Activated CD4-positive, alpha-beta T cell treated with anti-CD3 and anti-CD28 coated beads for 36 hours (primary cell): Measurements from ENCODE around the gene IFNAR1. TPM values are rescaled to one million over a fixed set of nuclear protein-coding genes. Genes with fewer than 3 reads are reported as not detected.

Experiments used
- ATAC-seq: fragments of 200-7000 bp; cut with Tn5 transposase; one replicate; pipeline ENCODE4 v1.10.0; 2021; ENCODE audit warnings: mild to moderate bottlenecking, moderate library complexity
- CTCF ChIA-PET: fragments of 350-600 bp; sonication (Branson Sonifier 250); formaldehyde crosslinking; loops from one replicate; lab custom pipeline; 2021; ENCODE audit warnings: antibody characterized with exemption; lab: Charles Lee
- POLR2A ChIA-PET: fragments of 350-600 bp; sonication (Branson Sonifier 250); formaldehyde crosslinking; loops from one replicate; lab custom pipeline; 2021; ENCODE audit warnings: antibody characterized with exemption, inconsistent platforms; lab: Charles Lee
- DNase-seq: peaks from one replicate; pipeline ENCODE4 v3.0.0-alpha.2; 2020
- H3K27ac Mint-ChIP-seq: one replicate; pipeline ENCODE4 v1.8.0; 2021; ENCODE audit warnings: mixed read lengths
- H3K27me3 Mint-ChIP-seq: one replicate; pipeline ENCODE4 v1.8.0; 2021; ENCODE audit warnings: mixed read lengths
- H3K36me3 Mint-ChIP-seq: one replicate; pipeline ENCODE4 v1.8.0; 2021; ENCODE audit warnings: low read depth, mixed read lengths
- H3K4me1 Mint-ChIP-seq: one replicate; pipeline ENCODE4 v1.8.0; 2021; ENCODE audit warnings: mixed read lengths
- H3K4me3 Mint-ChIP-seq: one replicate; pipeline ENCODE4 v1.8.0; 2021; ENCODE audit warnings: mild to moderate bottlenecking, moderate library complexity, mixed read lengths
- H3K9me3 Mint-ChIP-seq: one replicate; pipeline ENCODE4 v1.8.0; 2021; ENCODE audit warnings: low read depth, mixed read lengths
- intact Hi-C, 2 experiments: fragments of 100-400 bp; cut with DNase I in 1 of 2; cut with micrococcal nuclease in 1 of 2; formaldehyde crosslinking; loops; one replicate each; pipeline versions ENCODE4 v1.14.2 to v1.15.1; 2022 to 2024; cut with DNase I, micrococcal nuclease
- total RNA-seq, 2 experiments: library from RNA; stranded (reverse); gene quantifications; one replicate each; pipeline ENCODE4 v1.2.3, GENCODE V29; 2021

IFNAR1 gene
- total RNA-seq, 2 experiments from 2014 or later, result 21.8 to 29.6 TPM

DNA sequence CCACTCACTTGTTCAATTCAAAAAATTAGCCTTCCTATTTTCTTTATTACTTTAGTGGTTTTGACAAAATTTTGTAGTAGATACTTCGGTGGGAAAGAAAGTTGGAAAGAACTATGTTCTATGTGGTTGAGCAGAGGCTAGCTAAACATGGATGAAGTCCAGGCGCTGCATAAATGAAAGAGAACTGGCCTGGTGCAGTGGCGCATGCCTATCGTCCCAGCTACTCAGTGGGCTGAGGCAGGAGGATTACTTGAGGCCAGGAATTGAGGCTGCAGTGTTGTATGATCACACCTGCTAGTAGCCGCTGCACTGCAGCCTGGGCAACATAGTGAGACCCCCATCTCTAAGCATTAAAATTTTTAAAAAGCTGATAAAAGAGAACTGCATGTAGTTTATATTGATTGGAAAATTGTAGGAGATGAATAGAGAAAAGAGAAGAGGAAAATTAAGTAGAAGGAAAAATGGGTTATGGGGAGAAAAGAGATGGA lies 21.0 kb downstream of the IFNAR1 start:
- Mint-ChIP-seq H3K36me3 (peaks cover 37% of the 10 kb centered on the region), H3K4me3 (no peak overlapping the region), H3K27me3 (no peaks in the 10 kb centered on the region), H3K27ac (peak overlapping the region; percentile 56), H3K4me1 (peaks cover 7% of the 10 kb centered on the region), H3K9me3 (no peaks in the 10 kb centered on the region)
- CTCF ChIA-PET, result interaction anchor here (0.6 to 3.7 kb wide), 7 partner anchors 13 to 120 kb away, joined by 3 to 32 read pairs (median 5); partner anchors contain the start of gene IFNAR1
- POLR2A ChIA-PET, result no interaction called here
- no peak for DNase-seq
- no peak for ATAC-seq
- intact Hi-C loops, result no loop called here

DNA sequence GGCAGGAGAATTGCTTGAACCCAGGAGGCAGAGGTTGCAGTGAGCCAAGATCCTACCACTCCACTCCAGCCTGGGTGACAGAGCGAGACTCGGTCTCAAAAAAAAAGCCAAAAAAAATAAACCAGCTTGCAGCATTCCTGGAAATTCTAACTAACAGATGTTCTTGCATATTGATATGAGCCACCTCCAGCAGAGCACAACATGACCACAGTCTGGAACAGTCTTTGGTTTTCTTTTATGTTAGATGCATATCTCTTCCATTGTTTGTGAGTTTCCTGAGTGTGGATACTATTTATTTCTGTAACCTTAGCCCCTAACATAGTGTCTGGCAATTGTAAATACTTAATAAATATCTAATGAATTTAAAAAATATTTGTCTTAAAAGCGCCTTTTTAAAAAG lies 23.9 kb downstream of the IFNAR1 start:
- Mint-ChIP-seq H3K4me3 (no peak overlapping the region), H3K36me3 (peaks cover 30% of the 10 kb centered on the region), H3K9me3 (no peaks in the 10 kb centered on the region), H3K27ac (no peak overlapping the region), H3K27me3 (no peaks in the 10 kb centered on the region), H3K4me1 (peaks cover 8% of the 10 kb centered on the region)
- intact Hi-C loops, result no loop called here
- ATAC-seq (no peak), DNase-seq (no peak)
- ChIA-PET CTCF (interaction anchor here (0.6 to 6.2 kb wide), 12 partner anchors 12 to 647 kb away, joined by 3 to 56 read pairs (median 4); partner anchors contain the start of gene IFNAR1), POLR2A (no interaction called here)

DNA sequence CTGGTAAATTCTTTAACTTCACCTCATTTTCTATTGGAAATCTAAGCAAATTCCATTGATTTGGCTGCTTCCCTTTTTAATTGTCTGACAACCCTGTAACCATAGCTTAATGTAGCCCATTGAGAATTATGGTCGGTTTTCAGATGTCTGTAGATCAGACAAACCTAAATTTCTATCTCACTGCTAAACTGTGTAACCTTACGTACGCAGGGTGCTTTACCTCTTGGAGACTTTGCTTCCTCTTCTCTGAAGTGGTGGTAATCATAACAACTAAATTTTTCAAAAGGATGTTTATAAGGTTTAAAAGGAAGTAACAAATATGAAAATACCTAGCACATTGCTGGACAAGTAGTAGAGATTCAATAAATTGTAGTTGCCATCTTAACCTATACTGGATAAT lies 25.9 kb downstream of the IFNAR1 start:
- DNase-seq (no peak), ATAC-seq (no peak)
- H3K9me3 Mint-ChIP-seq, result no peaks in the 10 kb centered on the region
- intact Hi-C loops, result loop anchor here in 1 of 2 experiments (10.0 kb wide), 1 partner anchor 516 kb away; no protein-coding TSS in a partner anchor
- H3K27ac Mint-ChIP-seq, result peak overlapping the region; percentile 3
- H3K27me3 Mint-ChIP-seq, result no peaks in the 10 kb centered on the region
- no peak overlapping the region for H3K4me3 Mint-ChIP-seq
- H3K36me3 Mint-ChIP-seq, result peaks cover 29% of the 10 kb centered on the region
- ChIA-PET CTCF (interaction anchor here (1.3 to 6.2 kb wide), 6 partner anchors 10 to 95 kb away, joined by 3 to 56 read pairs (median 4); no protein-coding TSS in a partner anchor), POLR2A (no interaction called here)
- peaks cover 14% of the 10 kb centered on the region for H3K4me1 Mint-ChIP-seq

DNA sequence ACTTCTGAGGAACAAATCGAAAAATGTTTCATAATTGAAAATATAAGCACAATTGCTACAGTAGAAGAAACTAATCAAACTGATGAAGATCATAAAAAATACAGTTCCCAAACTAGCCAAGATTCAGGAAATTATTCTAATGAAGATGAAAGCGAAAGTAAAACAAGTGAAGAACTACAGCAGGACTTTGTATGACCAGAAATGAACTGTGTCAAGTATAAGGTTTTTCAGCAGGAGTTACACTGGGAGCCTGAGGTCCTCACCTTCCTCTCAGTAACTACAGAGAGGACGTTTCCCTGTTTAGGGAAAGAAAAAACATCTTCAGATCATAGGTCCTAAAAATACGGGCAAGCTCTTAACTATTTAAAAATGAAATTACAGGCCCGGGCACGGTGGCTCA lies 30.6 kb downstream of the IFNAR1 start:
- Mint-ChIP-seq H3K9me3 (no peaks in the 10 kb centered on the region), H3K27me3 (no peaks in the 10 kb centered on the region), H3K4me1 (peaks cover 10% of the 10 kb centered on the region), H3K4me3 (no peak overlapping the region), H3K36me3 (peaks cover 20% of the 10 kb centered on the region), H3K27ac (peak overlapping the region; percentile 70)
- intact Hi-C loops, result loop anchor here in 1 of 2 experiments (10.0 kb wide), 1 partner anchor 521 kb away; no protein-coding TSS in a partner anchor
- ATAC-seq, result no peak
- no peak for DNase-seq
- ChIA-PET CTCF (interaction anchor here (0.7 to 1.7 kb wide), 3 partner anchors 81 to 101 kb away, joined by 3 to 4 read pairs (median 3); no protein-coding TSS in a partner anchor), POLR2A (no interaction called here)

DNA sequence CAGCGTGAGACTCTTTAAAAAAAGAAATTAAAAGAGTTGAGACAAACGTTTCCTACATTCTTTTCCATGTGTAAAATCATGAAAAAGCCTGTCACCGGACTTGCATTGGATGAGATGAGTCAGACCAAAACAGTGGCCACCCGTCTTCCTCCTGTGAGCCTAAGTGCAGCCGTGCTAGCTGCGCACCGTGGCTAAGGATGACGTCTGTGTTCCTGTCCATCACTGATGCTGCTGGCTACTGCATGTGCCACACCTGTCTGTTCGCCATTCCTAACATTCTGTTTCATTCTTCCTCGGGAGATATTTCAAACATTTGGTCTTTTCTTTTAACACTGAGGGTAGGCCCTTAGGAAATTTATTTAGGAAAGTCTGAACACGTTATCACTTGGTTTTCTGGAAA lies 31.2 kb downstream of the IFNAR1 start:
- Mint-ChIP-seq H3K4me1 (peaks cover 10% of the 10 kb centered on the region), H3K27ac (no peak overlapping the region), H3K27me3 (no peaks in the 10 kb centered on the region), H3K36me3 (peaks cover 17% of the 10 kb centered on the region), H3K4me3 (no peak overlapping the region), H3K9me3 (no peaks in the 10 kb centered on the region)
- ChIA-PET CTCF (interaction anchor here (0.7 to 1.7 kb wide), 3 partner anchors 31 to 89 kb away, joined by 3 to 4 read pairs (median 4); partner anchors contain the start of gene IFNAR1), POLR2A (no interaction called here)
- intact Hi-C loops, result loop anchor here in 1 of 2 experiments (10.0 kb wide), 1 partner anchor 521 kb away; no protein-coding TSS in a partner anchor
- ATAC-seq (no peak), DNase-seq (no peak)

DNA sequence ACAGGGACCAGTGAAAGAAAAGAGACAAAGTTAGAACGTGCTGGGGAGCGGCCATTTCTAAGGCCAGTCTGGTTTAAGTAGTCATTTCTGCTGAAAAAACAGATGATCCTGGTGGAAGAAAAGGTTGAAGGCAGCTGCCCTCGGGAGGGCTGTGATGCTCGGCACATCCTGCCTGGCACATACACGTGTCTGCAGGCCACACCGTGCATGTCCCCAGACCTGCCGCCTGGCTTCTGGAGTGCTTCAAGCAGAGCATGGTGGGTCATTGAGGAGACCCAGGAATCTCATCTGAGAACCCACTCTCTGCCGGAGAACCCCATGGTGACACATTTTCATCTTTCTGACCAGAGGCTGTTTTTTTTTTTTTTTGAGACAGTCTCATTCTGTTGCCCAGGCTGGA lies 32.4 kb downstream of the IFNAR1 start:
- intact Hi-C loops, result loop anchor here in 1 of 2 experiments (10.0 kb wide), 1 partner anchor 522 kb away; no protein-coding TSS in a partner anchor
- Mint-ChIP-seq H3K27ac (peak overlapping the region; percentile 27), H3K9me3 (no peaks in the 10 kb centered on the region), H3K4me1 (peaks cover 18% of the 10 kb centered on the region), H3K36me3 (peaks cover 14% of the 10 kb centered on the region), H3K27me3 (no peaks in the 10 kb centered on the region), H3K4me3 (no peak overlapping the region)
- ChIA-PET CTCF (interaction anchor here (1.7 to 5.4 kb wide), 2 partner anchors 88 to 160 kb away, joined by 4 to 46 read pairs; no protein-coding TSS in a partner anchor), POLR2A (no interaction called here)
- DNase-seq, result no peak
- ATAC-seq, result no peak

DNA sequence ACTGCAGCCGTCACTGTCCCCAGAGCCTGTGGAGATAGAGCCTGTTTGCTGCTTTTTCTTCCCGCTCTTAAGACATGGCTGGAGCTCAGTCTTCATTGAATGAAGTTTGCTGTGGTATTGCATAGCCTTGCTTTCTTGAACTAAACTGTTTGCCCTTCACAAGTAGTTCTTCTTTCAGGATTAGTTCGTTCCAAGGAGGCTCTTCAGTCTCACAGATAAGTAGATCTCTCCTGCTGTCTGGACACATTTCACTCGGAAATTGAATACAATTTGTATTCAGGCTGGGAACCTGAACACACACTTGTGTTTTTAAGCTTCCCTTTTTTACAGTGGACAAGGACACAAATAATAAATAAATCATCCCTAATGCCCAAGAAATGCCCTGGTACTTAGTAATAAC lies 34.7 kb downstream of the IFNAR1 start:
- no peak for DNase-seq
- Mint-ChIP-seq H3K36me3 (peaks cover 12% of the 10 kb centered on the region), H3K9me3 (no peaks in the 10 kb centered on the region), H3K27me3 (no peaks in the 10 kb centered on the region), H3K4me3 (no peak overlapping the region), H3K27ac (no peak overlapping the region), H3K4me1 (peaks cover 22% of the 10 kb centered on the region)
- ChIA-PET CTCF (interaction anchor here (0.6 to 5.4 kb wide), 9 partner anchors 9 to 506 kb away, joined by 3 to 56 read pairs (median 5); no protein-coding TSS in a partner anchor), POLR2A (no interaction called here)
- no peak for ATAC-seq
- intact Hi-C loops, result loop anchor here in 1 of 2 experiments (10.0 kb wide), 1 partner anchor 525 kb away; no protein-coding TSS in a partner anchor

DNA sequence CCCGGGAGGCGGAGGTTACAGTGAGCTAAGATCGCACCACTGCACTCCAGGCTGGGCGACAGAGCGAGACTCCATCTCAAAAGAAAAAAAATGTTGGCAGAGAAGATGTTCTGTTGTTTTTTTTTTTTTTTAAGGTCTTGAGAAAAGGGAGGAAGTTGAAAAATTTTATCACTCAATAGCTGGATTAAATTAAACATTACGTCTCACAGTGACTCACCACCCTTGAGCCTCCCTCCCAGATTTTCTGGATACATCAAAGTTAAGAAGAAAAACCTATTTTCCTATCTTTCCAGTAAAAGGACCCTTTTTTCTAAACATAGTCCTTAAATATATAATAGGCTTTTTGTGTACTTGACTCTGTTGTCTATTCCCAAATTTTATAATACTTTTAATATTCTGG lies 35.5 kb downstream of the IFNAR1 start:
- H3K36me3 Mint-ChIP-seq, result peaks cover 11% of the 10 kb centered on the region
- intact Hi-C loops, result loop anchor here (2.0 to 10.0 kb wide), 4 partner anchors 75 to 245 kb away; partner anchors contain the start of gene IL10RB (in 1 of the 2)
- H3K9me3 Mint-ChIP-seq, result no peaks in the 10 kb centered on the region
- peaks cover 18% of the 10 kb centered on the region for H3K4me1 Mint-ChIP-seq
- ChIA-PET POLR2A (interaction anchor here (0.5 kb wide), 1 partner anchor 84 kb away, joined by 4 read pairs; no protein-coding TSS in a partner anchor), CTCF (interaction anchor here (0.7 to 5.4 kb wide), 22 partner anchors 10 to 215 kb away, joined by 3 to 56 read pairs (median 12); no protein-coding TSS in a partner anchor)
- H3K27me3 Mint-ChIP-seq, result no peaks in the 10 kb centered on the region
- H3K4me3 Mint-ChIP-seq, result no peak overlapping the region
- no peak overlapping the region for H3K27ac Mint-ChIP-seq
- no peak for ATAC-seq
- DNase-seq, result no peak

DNA sequence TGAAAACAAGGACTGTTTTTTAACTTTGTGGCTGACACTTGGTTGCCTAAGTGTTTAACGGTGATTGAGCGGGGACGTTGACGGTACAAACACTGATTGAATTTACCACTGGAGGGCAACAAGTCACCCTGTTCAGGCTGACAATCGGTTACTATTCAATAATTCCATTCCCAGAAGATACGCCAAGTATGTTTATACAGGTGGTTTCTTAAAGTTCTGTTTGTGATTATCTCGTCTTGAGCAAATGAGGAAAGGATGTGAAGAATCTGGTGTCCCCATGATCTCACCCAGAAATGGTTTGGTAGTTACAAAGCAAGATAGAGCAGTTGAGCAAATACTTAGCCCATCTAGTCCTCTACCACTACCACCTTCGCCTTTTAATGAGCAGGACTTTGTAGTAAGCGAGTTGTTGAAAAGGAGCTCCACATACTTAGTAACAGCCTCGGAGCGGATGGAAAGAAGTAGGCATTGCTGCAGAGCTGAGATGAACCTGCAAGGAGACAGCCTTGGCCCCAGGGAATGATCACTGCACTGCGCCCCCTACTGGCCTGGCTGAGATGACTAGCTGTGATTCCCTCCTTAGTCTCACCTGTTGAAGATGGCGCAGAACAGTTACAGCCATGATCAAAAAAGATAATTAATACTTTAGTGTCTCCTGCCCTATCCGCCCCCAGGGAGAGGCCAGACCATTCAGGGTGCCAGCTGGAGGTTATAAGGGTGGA lies 36.3 kb downstream of the IFNAR1 start:
- H3K27me3 Mint-ChIP-seq, result no peaks in the 10 kb centered on the region
- H3K27ac Mint-ChIP-seq, result peak overlapping the region; percentile 75
- DNase-seq (peak; percentile 94), ATAC-seq (peak; percentile 88)
- POLR2A ChIA-PET, result interaction anchor here (0.5 to 2.0 kb wide), 8 partner anchors 19 to 241 kb away, joined by 3 to 12 read pairs (median 4); partner anchors contain the start of gene IFNAR1
- CTCF ChIA-PET, result interaction anchor here (0.6 to 5.4 kb wide), 64 partner anchors 10 to 667 kb away, joined by 3 to 56 read pairs (median 4); partner anchors contain the start of genes IFNAR1, IL10RB, SON and TMEM50B
- H3K4me1 Mint-ChIP-seq, result peaks cover 16% of the 10 kb centered on the region
- intact Hi-C loops, result loop anchor here (1.0 to 10.0 kb wide), 9 partner anchors 19 to 244 kb away; partner anchors contain the start of gene IL10RB (in 1 of the 2)
- peak overlapping the region; percentile 72 for H3K4me3 Mint-ChIP-seq
- H3K36me3 Mint-ChIP-seq, result peaks cover 7% of the 10 kb centered on the region
- H3K9me3 Mint-ChIP-seq, result no peaks in the 10 kb centered on the region

DNA sequence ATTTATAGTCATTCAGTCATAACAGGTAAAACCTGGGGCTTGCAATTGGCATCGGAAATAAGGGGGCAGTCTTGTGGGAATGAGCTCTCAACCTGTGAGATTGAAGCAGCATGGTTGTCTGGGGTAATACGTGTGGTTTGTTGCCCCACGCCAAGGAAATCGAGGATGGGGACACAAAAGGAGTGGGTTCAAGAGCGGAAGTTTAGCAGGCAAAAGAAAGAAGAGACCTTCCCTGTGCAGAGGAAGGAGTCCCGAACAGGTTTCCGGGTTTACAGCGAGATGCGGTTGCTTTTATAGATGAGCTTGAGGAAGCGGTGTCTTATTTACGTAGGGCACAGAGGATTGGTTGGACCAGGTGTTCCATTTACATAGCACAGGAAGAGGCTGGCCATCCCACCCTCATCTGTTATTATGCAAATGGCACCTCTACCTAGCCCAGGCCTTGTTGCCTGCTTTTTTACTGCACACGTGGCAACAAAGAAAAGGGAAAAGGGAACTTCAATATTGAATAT lies 37.3 kb downstream of the IFNAR1 start:
- H3K9me3 Mint-ChIP-seq, result peaks cover 8% of the 10 kb centered on the region
- DNase-seq, result peak; percentile 68
- peaks cover 18% of the 10 kb centered on the region for H3K4me1 Mint-ChIP-seq
- peak; percentile 74 for ATAC-seq
- peaks cover 5% of the 10 kb centered on the region for H3K36me3 Mint-ChIP-seq
- H3K27ac Mint-ChIP-seq, result peak overlapping the region; percentile 90
- H3K27me3 Mint-ChIP-seq, result no peaks in the 10 kb centered on the region
- H3K4me3 Mint-ChIP-seq, result peak overlapping the region; percentile 72
- ChIA-PET CTCF (interaction anchor here (0.6 to 5.4 kb wide), 44 partner anchors 9 to 536 kb away, joined by 3 to 56 read pairs (median 7); partner anchors contain the start of genes IFNAR1, IL10RB, SON and TMEM50B), POLR2A (interaction anchor here (0.6 to 2.0 kb wide), 9 partner anchors 18 to 564 kb away, joined by 3 to 12 read pairs (median 4); partner anchors contain the start of genes DONSON, IFNAR1 and TMEM50B)
- intact Hi-C loops, result loop anchor here in 1 of 2 experiments (5.0 to 10.0 kb wide), 2 partner anchors 95 to 243 kb away; partner anchors contain the start of gene IL10RB
